CD4-positive, alpha-beta T cell treated with Interleukin-2 at 100 ng/mL for 4 hours (primary cell): ENCODE data around the gene FABP6.
"Not testable (repeated sequence)": the region's sequence is repeated elsewhere in the genome, so short reads cannot be mapped to it uniquely, and the experiment has no call there.

Source experiments
- DNase-seq: peaks from one replicate; pipeline ENCODE4 v3.0.0-alpha.2; 2020; ENCODE audit warnings: low spot score

FABP6 gene

GRCh38 chr5:160229190-160229742, at the start of gene FABP6:
TSS of gene FABP6 (plus strand) at chr5:160229506. CDS start at chr5:160229558, 52 bp downstream.
- no peak for DNase-seq

- DNase-seq: no peak
Observed at GRCh38 chr5:160180931-160181330, 48.4 kb upstream of the FABP6 start.

GRCh38 chr5:160181965-160182622, 47.2 kb upstream of the FABP6 start:
- no peak for DNase-seq

- no peak for DNase-seq
Observed at GRCh38 chr5:160183075-160183474, 46.2 kb upstream of the FABP6 start.

GRCh38 chr5:160185626-160186360, 43.5 kb upstream of the FABP6 start:
- no peak for DNase-seq

- DNase-seq: no peak
Observed at GRCh38 chr5:160186480-160186879, 42.8 kb upstream of the FABP6 start.

- no peak for DNase-seq
Observed at GRCh38 chr5:160187091-160187490, 42.2 kb upstream of the FABP6 start.

- no peak for DNase-seq
Observed at GRCh38 chr5:160188141-160189015, 40.9 kb upstream of the FABP6 start.

GRCh38 chr5:160192424-160192823, 36.9 kb upstream of the FABP6 start:
- DNase-seq: no peak

GRCh38 chr5:160193076-160193475, 36.2 kb upstream of the FABP6 start:
- not testable (repeated sequence) for DNase-seq

GRCh38 chr5:160193790-160194189, 35.5 kb upstream of the FABP6 start:
- DNase-seq: not testable (repeated sequence)

- no peak for DNase-seq
Observed at GRCh38 chr5:160197341-160198144, 31.8 kb upstream of the FABP6 start.

GRCh38 chr5:160198146-160198545, 31.2 kb upstream of the FABP6 start:
- no peak for DNase-seq

- DNase-seq: no peak
Observed at GRCh38 chr5:160198841-160199409, 30.4 kb upstream of the FABP6 start.

GRCh38 chr5:160199410-160199911, 29.8 kb upstream of the FABP6 start:
- DNase-seq: peak; percentile 56

- no peak for DNase-seq
Observed at GRCh38 chr5:160207061-160207460, 22.2 kb upstream of the FABP6 start.

GRCh38 chr5:160209917-160210316, 19.4 kb upstream of the FABP6 start:
- no peak for DNase-seq

GRCh38 chr5:160210606-160211005, 18.7 kb upstream of the FABP6 start:
- DNase-seq: no peak

- no peak for DNase-seq
Observed at GRCh38 chr5:160211352-160211751, 18.0 kb upstream of the FABP6 start.

- DNase-seq: no peak
Observed at GRCh38 chr5:160213537-160213936, 15.8 kb upstream of the FABP6 start.

- no peak for DNase-seq
Observed at GRCh38 chr5:160219356-160219755, 9.9 kb upstream of the FABP6 start.
